PC-3 (cell line): Measurements from ENCODE around the gene TPR.

Experiments
- CTCF ChIP-seq: fragments of 300-600 bp; sonication (generic); conservative IDR thresholded peaks from 2 replicates; pipeline ENCODE4 v1.5.1; 2017; ENCODE audit warnings: antibody characterized with exemption, low read depth, mild to moderate bottlenecking, low read length
- EZH2 ChIP-seq: fragments of 300-600 bp; sonication (generic); IDR thresholded peaks from one replicate; pipeline ENCODE4 v1.6.1; 2017; ENCODE audit warnings: antibody characterized with exemption, mild to moderate bottlenecking, low read length; ENCODE audit not compliant: unreplicated experiment
- EZH2phosphoT487 ChIP-seq: fragments of 300-600 bp; sonication (generic); IDR thresholded peaks from 2 replicates; pipeline ENCODE4 v1.6.1; 2018; ENCODE audit warnings: mild to moderate bottlenecking, antibody characterized with exemption, low read length, borderline replicate concordance

- TF ChIP-seq CTCF = no peak
- TF ChIP-seq EZH2 = no peak
- TF ChIP-seq EZH2phosphoT487 = no peak
These were observed 46.4 kb upstream of the TPR start for GRCh38 chr1:186421446-186421845.
